Endothelial cell of umbilical vein (primary cell): Measurements from ENCODE around the gene CABCOCO1. TPM values are rescaled to one million over a fixed set of nuclear protein-coding genes. Genes with fewer than 3 reads are reported as not detected.

Experiments
- BruUV-seq: library from RNA; stranded (reverse); fragments of 400-500 nt; replicated peaks from 2 replicates; lab custom pipeline; 2021; lab: Mats Ljungman, UMichigan
- CTCF ChIA-PET: fragments of 300-600, 350-600 bp; sonication (Branson Sonifier 250); formaldehyde crosslinking; loops from one replicate; lab custom pipeline; 2021; ENCODE audit warnings: antibody characterized with exemption, inconsistent platforms; lab: Charles Lee
- POLR2A ChIA-PET: fragments of 300-600, 350-600 bp; sonication (Branson Sonifier 250); formaldehyde crosslinking; loops from one replicate; lab custom pipeline; 2021; ENCODE audit warnings: antibody characterized with exemption, inconsistent platforms; lab: Charles Lee
- DNase-seq: peaks from one replicate; pipeline ENCODE4 v3.0.0-alpha.2; 2011; ENCODE audit warnings: low read depth, low spot score
- FAIRE-seq: peaks from 2 replicates; lab custom pipeline; 2011; peaks lifted over from hg19 to GRCh38; lab: Jason Lieb, UNC
- H2AFZ ChIP-seq: 2 replicates; pipeline ENCODE4 v1.6.0; 2012; ENCODE audit warnings: low read depth, low read length, control low read depth, inconsistent platforms
- H3K27ac ChIP-seq: 2 replicates; pipeline ENCODE4 v1.5.1; 2011; ENCODE audit warnings: low read depth, mild to moderate bottlenecking, control low read depth, low read length, moderate library complexity; ENCODE audit not compliant: insufficient read depth
- H3K27me3 ChIP-seq, 2 experiments: 2 replicates each; pipeline versions ENCODE4 v1.6.0 to v1.6.1; 2011; ENCODE audit warnings: low read length in 2 of 2, mixed read lengths in 1 of 2; ENCODE audit not compliant: control insufficient read depth in 2 of 2, insufficient read depth in 2 of 2
- H3K36me3 ChIP-seq, 2 experiments: 2 replicates in 1 of 2; 3 replicates in 1 of 2; pipeline ENCODE4 v1.5.1; 2011; ENCODE audit warnings: low read length in 2 of 2, mild to moderate bottlenecking in 1 of 2, moderate library complexity in 1 of 2; ENCODE audit not compliant: control insufficient read depth in 2 of 2, insufficient read depth in 2 of 2; ENCODE audit errors: extremely low read depth in 1 of 2
- H3K4me1 ChIP-seq: 3 replicates; pipeline ENCODE4 v1.5.1; 2011; ENCODE audit warnings: mild to moderate bottlenecking, low read length; ENCODE audit not compliant: control insufficient read depth, insufficient read depth; ENCODE audit errors: extremely low read depth
- H3K4me2 ChIP-seq: 2 replicates; pipeline ENCODE4 v1.6.1; 2011; ENCODE audit warnings: low read length, control low read depth, mixed read lengths; ENCODE audit not compliant: insufficient read depth
- H3K4me3 ChIP-seq, 3 experiments: fragments of 200-600 bp in 1 of 3; sonication (generic), shearing (Covaris generic) in 1 of 3; replicated peaks in 1 of 3; 2 replicates each; pipeline ENCODE4 v1.5.1; 2011 to 2016; ENCODE audit warnings: control low read depth in 3 of 3, low read length in 3 of 3, mild to moderate bottlenecking in 2 of 3, inconsistent platforms in 1 of 3, low read depth in 1 of 3, moderate library complexity in 1 of 3; ENCODE audit not compliant: insufficient read depth in 1 of 3
- H3K79me2 ChIP-seq: 2 replicates; pipeline ENCODE4 v1.6.0; 2012; ENCODE audit warnings: low read length, inconsistent platforms; ENCODE audit not compliant: control insufficient read depth, insufficient read depth
- H3K9ac ChIP-seq: replicated peaks from 2 replicates; pipeline ENCODE3; 2011; ENCODE audit warnings: low read length, control low read depth; ENCODE audit not compliant: insufficient read depth; ENCODE audit errors: extremely low read depth
- H3K9me1 ChIP-seq: replicated peaks from 3 replicates; pipeline ENCODE4 v1.6.0; 2011; ENCODE audit warnings: mild to moderate bottlenecking, low read length; ENCODE audit not compliant: control insufficient read depth, insufficient read depth; ENCODE audit errors: extremely low read depth
- H3K9me3 ChIP-seq: replicated peaks from 2 replicates; pipeline ENCODE4 v1.5.1; 2012; ENCODE audit warnings: low read length, inconsistent platforms; ENCODE audit not compliant: control insufficient read depth, insufficient read depth
- H4K20me1 ChIP-seq: replicated peaks from 2 replicates; pipeline ENCODE3; 2011; ENCODE audit warnings: mild to moderate bottlenecking, low read length; ENCODE audit not compliant: control insufficient read depth, insufficient read depth; ENCODE audit errors: extremely low read depth
- EZH2 ChIP-seq: IDR thresholded peaks from 2 replicates; pipeline ENCODE4 v1.6.1; 2012; ENCODE audit warnings: borderline replicate concordance, low read depth, mild to moderate bottlenecking, moderate library complexity, low read length, inconsistent platforms; ENCODE audit not compliant: severe bottlenecking
- FOS ChIP-seq: IDR thresholded peaks from 2 replicates; pipeline ENCODE4 v1.6.1; 2011; ENCODE audit warnings: mild to moderate bottlenecking, low read length, moderate library complexity, borderline replicate concordance; ENCODE audit not compliant: insufficient read depth
- GATA2 ChIP-seq: IDR thresholded peaks from 2 replicates; pipeline ENCODE4 v1.7.0; 2011; ENCODE audit warnings: low read depth, mild to moderate bottlenecking, moderate library complexity, mixed read lengths, low read length; ENCODE audit not compliant: insufficient read length, insufficient read depth
- JUN ChIP-seq: IDR thresholded peaks from 2 replicates; pipeline ENCODE4 v1.6.1; 2011; ENCODE audit warnings: borderline replicate concordance, low read depth; ENCODE audit not compliant: insufficient read length, insufficient read depth
- MAX ChIP-seq: IDR thresholded peaks from 2 replicates; pipeline ENCODE4 v1.6.1; 2011; ENCODE audit not compliant: insufficient read depth, insufficient read length
- MYC ChIP-seq: IDR thresholded peaks from one replicate; pipeline ENCODE4 v1.6.1; 2011; ENCODE audit warnings: mild to moderate bottlenecking, low read depth, low read length
- POLR2A ChIP-seq: IDR thresholded peaks from 2 replicates; pipeline ENCODE4 v1.6.1; 2012; ENCODE audit warnings: low read depth, mild to moderate bottlenecking, control low read depth, low read length
- POLR2AphosphoS5 ChIP-seq: IDR thresholded peaks from 2 replicates; pipeline ENCODE4 v1.6.1; 2012; ENCODE audit warnings: low read depth, mild to moderate bottlenecking, control low read depth, low read length, moderate library complexity; ENCODE audit not compliant: insufficient read depth
- dilution Hi-C: fragments of 300-500 bp; cut with MboI; formaldehyde crosslinking; loops from one replicate; pipeline ENCODE4 v1.15.0; 2019; ENCODE audit warnings: low sequenced_read_pairs; ENCODE audit not compliant: extremely low pct_ligation_motif_present
- intact Hi-C: fragments of 100-400 bp; cut with micrococcal nuclease; formaldehyde crosslinking; loops from one replicate; pipeline ENCODE4 v1.10.0; 2022
- polyA plus RNA-seq, 4 experiments: library from polyadenylated mRNA; depleted of rRNA in 3 of 4; stranded (reverse) in 3 of 4; unstranded in 1 of 4; fragments of >200 nt; gene quantifications; 2 replicates each; pipeline versions ENCODE4 v1.2.1 to v1.2.3, GENCODE V29; 2011 to 2012; ENCODE audit warnings: missing spikeins in 1 of 4
- total RNA-seq: library from RNA; stranded (reverse); gene quantifications from 2 replicates; pipeline ENCODE4 v1.2.3, GENCODE V29; 2021
- TF ChIP-seq, protein P1 (sequence below), 2 donors: IDR thresholded peaks; 1 replicate in 1 of 2; 2 replicates in 1 of 2; pipeline ENCODE4 v1.5.1; 2011; ENCODE audit warnings: low read length in 2 of 2, mild to moderate bottlenecking in 2 of 2, moderate library complexity in 2 of 2, control low read depth in 1 of 2, inconsistent platforms in 1 of 2, low read depth in 1 of 2; ENCODE audit not compliant: insufficient read depth in 1 of 2; ENCODE audit errors: extremely low read depth in 1 of 2

The CABCOCO1 gene
- total and polyA plus RNA-seq, 2 donors (not counting 3 experiments of a cell fraction or from before 2014, with no cell fraction given) = 0.06 to 1.3 TPM

DNA sequence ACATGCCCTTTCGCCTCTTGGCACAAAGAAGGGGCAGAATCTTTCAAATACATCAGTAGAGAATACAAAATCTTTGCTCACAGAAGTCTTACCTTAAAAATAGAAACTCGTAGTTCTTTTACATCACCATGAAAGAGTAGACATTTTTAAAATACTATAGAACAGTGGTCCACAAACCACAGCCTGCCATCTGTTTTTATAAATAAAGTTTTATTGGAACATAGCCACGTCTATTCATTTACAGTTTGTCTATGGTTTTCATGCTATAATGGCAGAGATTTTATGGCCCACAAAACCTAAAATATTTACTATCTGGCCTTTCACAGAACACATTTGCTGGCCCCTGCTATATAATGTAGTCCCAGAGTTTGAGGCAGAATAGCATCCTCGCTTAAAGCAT, 46.1 kb upstream of the CABCOCO1 start:
- H3K4me3 ChIP-seq = no peak overlapping the region
- H2AFZ ChIP-seq = no peak overlapping the region
- FAIRE-seq (no peak), DNase-seq (no peak)
- CTCF ChIA-PET = interaction anchor here (1.8 kb wide), 1 partner anchor 15 kb away, joined by 4 read pairs; no protein-coding TSS in a partner anchor
- H3K27ac ChIP-seq = no peak overlapping the region
- H3K9me3 ChIP-seq = no peaks in the 10 kb centered on the region
- TF ChIP-seq, protein P1, sequence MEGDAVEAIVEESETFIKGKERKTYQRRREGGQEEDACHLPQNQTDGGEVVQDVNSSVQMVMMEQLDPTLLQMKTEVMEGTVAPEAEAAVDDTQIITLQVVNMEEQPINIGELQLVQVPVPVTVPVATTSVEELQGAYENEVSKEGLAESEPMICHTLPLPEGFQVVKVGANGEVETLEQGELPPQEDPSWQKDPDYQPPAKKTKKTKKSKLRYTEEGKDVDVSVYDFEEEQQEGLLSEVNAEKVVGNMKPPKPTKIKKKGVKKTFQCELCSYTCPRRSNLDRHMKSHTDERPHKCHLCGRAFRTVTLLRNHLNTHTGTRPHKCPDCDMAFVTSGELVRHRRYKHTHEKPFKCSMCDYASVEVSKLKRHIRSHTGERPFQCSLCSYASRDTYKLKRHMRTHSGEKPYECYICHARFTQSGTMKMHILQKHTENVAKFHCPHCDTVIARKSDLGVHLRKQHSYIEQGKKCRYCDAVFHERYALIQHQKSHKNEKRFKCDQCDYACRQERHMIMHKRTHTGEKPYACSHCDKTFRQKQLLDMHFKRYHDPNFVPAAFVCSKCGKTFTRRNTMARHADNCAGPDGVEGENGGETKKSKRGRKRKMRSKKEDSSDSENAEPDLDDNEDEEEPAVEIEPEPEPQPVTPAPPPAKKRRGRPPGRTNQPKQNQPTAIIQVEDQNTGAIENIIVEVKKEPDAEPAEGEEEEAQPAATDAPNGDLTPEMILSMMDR (IDR thresholded peaks at IDR 0.05; ENCODE audit: extremely low read depth in 1 of 2, insufficient read depth in 1 of 2, low read depth in 1 of 2, low read length in 2 of 2) = no peak
- TF ChIP-seq JUN (no peak), POLR2A (no peak), MAX (no peak), POLR2AphosphoS5 (no peak), GATA2 (no peak), FOS (no peak), EZH2 (no peak), MYC (no peak)
- H3K9me1 ChIP-seq = no peaks in the 10 kb centered on the region
- peaks cover 20% of the 10 kb centered on the region for H3K4me1 ChIP-seq
- no peaks in the 10 kb centered on the region for H3K79me2 ChIP-seq
- BruUV-seq = no TSS peak
- no peaks in the 10 kb centered on the region for H3K27me3 ChIP-seq
- H4K20me1 ChIP-seq = no peaks in the 10 kb centered on the region
- dilution Hi-C loops = no loop called here
- POLR2A ChIA-PET = no interaction called here
- no peak overlapping the region for H3K4me2 ChIP-seq
- intact Hi-C loops = no loop called here
- no peaks in the 10 kb centered on the region for H3K36me3 ChIP-seq
- no peak overlapping the region for H3K9ac ChIP-seq
